Dedifferentiated amniotic fluid mesenchymal stem cell (primary cell): ENCODE measurements around the gene EHMT2.
"Not testable (repeated sequence)": the region's sequence is repeated elsewhere in the genome, so short reads cannot be mapped to it uniquely, and the experiment has no call there.

ENCODE experiments used
- DNase-seq: peaks from one replicate; pipeline ENCODE4 v3.0.0-alpha.2; 2016; ENCODE audit errors: extremely low spot score

The EHMT2 gene

DNA sequence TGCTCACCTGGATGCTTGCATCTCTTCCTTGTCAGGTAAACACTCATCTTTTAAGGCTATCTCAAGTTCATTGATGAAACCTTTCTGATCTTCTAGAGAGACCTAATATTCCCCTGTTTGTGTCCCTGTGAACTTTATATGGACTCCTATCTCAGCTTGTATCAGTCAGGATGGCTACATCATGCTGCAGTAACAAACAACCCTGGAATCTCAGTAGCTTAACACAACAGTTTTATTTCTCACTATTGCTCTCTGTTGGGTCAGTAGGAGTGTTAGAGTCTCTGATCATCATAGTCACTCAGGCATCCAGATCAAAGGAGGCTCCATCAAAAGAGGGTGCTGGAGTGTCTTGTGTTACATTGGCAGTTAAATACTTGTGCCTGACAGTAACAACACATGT lies 17.9 kb upstream of the EHMT2 start:
- no peak for DNase-seq

DNA sequence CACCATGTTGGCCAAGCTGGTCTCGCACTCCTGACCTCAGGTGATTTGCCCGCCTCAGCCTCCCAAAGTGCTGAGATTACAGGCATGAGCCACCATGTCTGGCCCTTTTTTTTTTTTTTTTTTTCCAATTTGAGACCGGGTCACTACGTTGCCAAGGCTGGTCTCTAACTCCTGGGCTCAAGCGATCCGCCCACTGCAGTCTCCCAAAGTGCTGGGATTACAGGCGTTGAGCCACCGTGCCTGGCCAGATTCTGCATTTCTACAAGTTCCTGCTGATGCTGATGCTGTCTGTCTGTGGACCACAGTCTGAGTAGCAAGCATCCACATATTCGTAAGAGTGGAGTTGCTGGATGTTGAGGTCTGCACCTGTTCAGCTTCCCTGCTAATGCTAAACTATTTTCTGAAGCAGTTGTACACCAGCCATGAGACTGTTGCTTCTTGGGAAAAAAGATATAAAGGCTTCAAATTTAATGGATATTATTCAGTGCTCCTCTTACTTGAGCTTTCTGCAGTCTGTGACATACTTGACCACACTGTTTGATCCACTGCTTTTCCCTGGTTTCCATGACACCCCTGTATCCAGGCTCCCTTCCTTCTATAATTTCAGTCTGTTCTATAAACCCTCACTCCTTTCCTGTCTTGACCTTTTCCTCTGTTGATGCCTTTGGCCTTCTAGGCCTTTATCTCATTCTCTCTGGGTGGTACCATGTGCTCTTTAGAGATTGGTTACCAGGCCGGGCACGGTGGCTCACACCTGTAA lies 14.5 kb upstream of the EHMT2 start:
- no peak for DNase-seq

DNA sequence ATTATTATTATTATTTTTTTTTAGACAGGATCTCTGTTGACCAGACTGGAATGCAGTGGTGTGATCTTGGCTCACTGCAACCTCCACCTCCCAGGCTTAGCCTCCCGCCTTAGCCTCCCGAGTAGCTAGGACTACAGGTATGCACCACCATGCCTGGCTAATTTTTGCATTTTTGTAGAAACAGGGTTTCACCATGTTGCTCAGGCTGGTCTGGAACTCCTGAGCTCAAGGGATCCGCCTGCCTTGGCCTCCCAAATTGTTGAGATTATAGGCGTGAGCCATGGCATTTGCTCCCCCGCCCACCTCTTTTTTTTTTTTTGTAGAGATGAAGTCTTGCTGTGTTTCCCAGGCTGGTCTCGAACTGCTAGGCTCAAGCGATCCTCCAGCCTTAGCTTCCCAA lies 11.8 kb upstream of the EHMT2 start:
- DNase-seq, result not testable (repeated sequence)

DNA sequence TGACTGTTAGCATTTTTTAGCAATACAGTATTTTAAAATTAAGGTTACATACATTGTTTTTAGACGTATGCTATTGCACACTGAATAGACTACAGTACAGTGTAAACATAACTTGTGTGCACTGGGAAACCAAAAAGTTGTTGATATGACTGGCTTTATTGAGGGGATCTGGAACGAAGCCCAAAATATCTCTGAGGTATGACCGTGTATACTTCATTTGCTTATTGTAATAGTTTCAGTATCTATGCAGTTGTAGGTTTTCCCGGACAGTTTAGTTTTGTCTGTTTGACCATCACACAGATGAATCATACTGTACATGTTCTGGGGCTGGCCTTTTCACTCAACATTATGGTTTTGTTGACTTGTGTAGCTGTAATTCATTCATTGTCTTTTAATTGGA lies 11.3 kb upstream of the EHMT2 start:
- DNase-seq, result no peak

DNA sequence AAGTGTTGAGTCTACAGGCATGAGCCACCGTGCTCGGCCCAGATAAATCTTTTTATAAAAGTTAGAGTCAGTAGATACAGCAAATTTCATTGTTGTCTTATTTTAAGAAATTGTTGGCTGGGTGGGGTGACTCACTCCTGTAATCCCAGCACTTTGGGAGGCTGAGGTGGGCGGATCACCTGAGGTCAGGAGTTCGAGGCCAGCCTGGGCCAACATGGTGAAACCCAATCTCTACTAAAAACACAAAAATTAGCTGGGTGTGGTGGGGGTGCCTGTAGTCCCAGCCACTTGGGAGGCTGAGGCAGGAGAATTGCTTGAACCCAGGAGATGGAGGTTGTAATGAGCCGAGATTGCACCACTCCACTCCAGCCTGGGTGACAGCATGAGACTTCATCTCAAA lies 10.8 kb upstream of the EHMT2 start:
- DNase-seq, result not testable (repeated sequence)

DNA sequence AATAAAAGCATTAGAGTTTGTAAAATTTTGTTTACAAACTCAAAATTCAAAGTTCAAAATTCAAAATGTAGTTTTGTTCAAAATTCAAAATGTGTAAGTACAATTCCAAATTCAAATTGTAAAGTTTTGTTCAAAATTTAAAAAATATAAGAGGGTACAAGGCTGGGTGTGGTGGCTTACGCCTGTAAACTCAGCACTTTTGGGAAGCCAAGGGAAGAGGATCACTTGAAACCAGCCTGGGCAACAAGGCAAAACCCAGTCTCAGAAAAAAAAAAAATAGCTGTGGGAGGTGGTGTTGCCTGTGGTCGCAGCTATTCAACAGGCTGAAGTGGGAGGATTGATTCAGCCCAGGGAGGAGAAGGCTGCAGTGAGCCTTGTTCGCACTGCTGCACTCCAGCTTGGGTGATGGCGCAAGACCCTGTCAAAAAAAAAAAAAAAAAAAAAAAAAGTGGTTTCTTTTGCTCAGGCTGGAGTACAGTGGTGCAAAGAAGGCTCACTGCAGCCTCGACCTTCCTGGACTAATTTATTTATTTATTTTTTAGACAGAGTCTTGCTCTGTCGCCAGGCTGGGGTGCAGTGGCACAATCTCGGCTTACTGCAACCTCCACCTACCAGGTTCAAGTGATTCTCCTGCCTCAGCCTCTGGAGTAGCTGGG lies 9.8 kb upstream of the EHMT2 start:
- no peak for DNase-seq

DNA sequence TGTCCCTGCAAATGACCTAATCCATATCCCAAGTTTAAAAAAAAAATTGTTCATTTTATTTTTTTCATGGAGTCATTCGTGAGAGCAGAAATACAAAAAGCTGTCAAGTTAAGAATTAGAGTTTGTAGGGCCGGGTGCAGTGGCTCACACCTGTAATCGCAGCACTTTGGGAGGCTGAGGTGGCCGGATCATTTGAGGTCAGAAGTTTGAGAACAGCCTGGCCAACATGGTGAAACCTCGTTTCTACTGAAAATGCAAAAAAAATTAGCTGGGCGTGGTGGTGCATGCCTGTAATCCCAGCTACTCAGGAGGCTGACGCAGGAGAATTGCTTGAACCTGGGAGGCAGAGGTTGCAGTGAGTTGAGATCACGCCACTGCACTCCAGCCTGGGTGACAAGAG lies 9.2 kb upstream of the EHMT2 start:
- DNase-seq, result not testable (repeated sequence)

DNA sequence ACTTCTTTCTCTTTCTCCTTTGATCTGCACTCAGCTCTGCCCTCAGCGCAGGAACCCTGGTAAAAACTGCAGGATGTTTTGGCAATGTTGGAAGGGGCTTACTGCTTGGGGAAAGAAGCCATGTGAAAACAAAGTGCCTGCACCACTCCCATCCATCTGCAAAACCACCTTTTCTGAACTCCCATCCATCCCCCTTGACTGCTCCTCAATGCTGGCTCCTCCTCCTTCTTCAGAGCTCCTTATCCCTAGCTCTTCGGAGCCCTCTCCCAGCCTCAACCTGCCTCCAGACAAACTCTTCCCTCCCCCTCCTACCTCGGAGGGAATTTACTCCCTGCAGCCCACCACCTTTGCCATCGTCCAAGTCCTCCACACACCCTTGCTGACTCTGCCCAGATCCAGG lies 8.6 kb upstream of the EHMT2 start:
- DNase-seq, result no peak

DNA sequence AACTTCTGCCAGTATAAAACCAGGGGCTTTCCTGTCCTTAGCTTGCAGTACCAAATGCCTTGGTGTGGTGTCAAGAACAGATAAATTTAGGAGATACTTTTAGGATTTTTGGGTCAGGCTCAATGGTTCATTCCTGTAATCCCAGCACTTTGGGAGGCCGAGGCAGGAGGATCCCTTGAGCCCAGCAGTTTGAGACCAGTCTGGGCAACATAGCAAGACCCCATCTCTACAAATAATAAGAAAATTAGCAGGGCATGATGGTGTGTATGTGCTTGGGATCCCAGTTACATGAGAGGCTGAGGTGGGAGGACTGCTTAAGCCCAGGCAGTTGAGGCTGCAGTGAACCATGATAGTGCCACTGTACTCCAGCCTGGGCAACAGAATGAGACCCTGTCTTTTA lies 7.5 kb upstream of the EHMT2 start:
- no peak for DNase-seq

DNA sequence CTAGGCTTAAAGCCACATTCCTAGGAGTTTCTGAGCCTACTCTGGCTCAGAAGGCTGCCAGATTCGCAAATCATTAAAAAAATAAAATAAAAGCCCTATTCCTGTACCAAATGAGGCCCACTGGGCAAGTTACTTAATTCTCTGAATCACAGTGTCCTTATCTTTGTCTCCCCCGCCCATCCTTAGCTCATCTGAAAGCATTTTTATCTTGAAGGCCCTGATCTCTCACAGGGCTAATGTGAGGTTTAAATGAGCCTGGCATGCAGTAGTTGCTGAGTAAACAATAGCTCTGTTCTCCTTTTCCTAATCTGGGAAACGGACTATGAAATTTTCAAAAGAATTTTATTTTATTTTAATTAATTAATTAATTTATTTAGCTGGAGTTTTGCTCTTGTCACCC lies 6.5 kb upstream of the EHMT2 start:
- DNase-seq, result no peak

DNA sequence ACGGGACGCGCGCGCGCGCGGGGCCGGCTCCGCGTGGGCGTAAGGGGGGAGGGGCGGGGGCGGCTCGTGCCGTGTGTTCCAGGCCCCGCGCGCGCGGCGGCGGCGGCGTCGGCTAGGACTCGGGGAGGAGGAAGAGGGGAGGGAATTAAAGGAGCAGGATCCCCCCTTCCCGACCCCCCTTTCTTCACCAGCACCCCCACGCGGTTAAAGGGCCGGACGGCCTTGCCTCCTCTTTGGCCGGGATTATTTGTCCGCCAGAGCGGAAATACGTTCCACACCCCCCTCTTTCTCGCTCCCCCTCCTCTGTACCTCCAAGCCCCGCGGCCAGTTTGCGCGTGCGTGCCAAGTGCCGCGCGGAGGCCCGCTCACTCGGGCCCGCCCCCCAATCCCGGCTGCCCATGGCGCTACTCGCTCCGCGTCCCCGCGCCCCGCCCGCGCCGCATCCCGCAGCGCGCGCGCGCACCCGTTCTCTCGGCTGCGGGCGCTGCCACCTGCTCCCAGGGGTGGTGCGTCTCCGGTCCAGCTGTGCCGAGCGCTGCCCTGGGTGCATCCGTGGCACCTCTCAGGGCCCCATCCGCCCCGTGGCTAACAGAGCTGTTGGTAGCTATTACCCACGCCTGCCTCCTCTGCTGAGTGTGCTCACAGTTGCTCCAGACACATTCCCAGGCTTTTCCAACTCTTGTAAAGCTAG lies 4.6 kb upstream of the EHMT2 start, which contains the start of gene ZBTB12:
TSS of gene ZBTB12 (minus strand) at position 134 of the 691 bp plus-strand sequence. CDS start 781 bp downstream, outside the sequence.
- peak; percentile 96 for DNase-seq

DNA sequence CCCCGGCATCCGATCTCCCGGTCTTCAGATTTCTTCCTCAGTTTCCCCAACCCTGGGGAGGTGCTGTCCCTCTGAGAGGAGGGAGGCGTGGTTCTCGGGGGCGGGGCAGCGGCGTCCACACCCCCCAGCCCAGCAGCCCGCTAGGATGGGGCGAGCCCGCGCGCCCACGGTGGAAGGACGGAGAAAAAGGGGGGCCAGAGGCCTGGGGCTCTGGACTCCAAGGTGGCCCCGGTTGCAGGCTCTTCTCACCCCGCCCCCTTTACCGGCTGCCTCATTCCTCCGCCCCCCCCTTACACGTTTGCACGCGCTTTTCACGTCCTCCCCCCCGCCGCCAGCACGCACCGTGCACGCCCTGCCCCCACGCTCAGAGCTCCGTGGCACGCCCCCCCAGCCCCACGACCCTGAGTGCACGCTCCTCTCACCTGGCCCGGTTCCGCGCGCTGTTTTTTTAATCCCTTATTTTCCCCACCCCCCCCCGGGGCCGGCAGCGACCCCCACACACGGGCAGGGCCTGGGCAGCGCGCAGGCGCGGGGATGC lies 4.0 kb upstream of the EHMT2 start:
- no peak for DNase-seq

DNA sequence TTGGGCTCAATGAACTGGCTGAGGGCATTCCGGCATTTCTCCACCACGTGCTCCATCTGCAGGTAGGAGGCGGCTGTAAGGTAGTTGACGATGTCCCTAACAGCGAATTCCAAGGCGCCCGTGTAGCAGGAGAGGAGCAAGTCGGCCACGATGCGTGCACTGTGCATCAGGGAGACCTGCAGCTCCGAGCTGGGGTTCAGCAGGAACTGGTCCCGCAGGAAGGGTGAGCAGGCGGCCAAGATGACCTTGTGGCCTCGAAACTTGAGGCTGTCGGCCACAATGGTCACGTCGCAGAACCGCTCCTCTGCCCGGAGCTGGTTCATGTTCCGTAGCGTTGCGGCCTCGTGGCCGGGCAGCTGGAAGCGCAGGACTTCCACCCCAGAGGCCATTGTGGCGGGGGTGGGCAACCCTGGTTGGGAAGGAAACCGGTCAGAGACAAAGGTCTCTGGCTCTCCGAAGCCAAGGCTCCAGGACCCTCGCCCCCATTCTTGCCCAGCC lies 3.5 kb upstream of the EHMT2 start:
- no peak for DNase-seq

DNA sequence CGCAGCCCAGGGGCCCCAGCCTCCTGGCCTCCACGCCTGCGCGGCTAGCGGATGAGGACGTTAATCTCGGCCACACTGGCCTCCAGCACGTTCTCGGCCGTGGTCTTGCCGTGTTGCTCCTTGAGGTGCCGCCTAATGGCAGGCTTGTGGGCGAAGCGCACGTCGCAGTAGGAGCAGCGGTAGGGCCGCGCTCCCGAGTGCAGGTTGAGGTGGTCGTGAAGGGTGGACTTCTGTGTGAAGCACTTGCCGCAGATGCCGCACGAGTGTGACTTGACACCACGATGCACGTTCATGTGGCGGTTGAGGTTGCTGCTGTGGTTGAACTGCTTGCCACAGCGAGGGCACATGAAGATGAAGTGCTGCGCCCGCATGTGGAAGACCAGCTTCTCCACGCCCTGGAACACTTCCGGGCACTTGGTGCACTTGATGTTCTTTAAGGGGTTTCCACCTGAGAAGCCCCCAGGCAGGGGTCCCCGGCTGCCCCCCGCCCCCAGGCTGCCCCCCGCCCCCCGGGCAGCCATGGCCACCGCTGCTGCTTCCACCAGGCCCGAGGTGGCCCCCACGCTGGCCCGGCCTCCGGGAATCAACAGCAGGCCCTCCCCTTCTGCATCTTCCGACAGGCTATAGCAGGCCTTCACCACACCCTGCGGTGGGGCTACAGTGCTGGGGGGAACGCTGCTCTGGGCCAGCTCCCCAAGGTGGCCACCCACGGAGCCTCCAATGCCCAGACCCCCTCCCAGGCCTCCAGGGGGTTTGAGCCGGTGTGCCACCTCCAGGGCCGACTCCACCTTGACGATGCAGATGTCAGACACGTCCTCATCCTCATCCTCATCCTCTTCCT lies 2.6 kb upstream of the EHMT2 start:
- no peak for DNase-seq

DNA sequence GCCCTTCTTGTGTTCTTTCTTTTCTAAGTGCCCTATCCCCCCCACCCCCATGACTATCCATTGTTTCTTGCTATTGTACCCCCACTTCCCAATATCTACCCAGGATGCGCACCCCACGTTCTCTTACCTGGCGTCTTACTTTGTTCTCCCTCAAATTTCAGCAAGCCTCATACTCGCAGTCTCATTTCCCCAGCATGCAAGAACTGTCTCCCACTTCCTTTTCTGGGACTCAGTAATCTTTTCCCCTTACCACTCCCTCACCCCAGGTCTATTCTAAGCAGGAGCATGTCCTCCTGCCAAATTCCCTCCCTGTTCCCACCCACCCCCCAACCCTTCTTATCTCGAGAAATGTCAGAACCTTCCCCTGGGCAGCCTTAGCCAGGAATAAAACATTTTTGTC lies 1.7 kb upstream of the EHMT2 start:
- no peak for DNase-seq

DNA sequence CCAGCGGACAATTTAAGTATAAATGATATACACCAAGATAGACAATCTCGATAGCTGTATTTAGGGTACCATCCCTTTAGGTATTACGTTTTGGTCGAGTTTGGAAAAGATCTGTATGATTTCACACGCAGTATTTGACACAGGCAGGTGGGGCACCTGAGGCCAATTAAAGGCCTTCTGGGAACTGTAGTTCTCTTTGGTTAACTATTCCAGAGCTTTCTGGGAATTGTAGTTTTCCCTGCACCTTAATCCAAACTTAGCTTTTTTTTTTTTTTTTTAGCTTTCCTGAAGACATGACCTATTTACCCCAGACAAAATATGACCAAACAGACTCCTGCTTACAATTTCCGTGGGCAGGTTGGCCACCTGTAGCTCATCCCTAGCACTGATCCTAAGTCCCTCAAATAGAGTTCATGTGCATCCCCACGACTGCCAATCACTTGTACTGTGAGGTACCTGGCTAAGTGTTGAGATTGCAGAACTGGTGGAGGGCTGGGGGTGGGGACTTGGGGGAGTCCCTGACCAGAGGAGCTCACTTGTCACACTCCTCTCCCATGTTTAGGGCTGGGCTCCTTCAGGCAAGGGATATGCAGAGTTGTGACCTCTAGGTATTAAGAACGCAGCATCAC lies 999 bp upstream of the EHMT2 start:
- DNase-seq, result no peak

DNA sequence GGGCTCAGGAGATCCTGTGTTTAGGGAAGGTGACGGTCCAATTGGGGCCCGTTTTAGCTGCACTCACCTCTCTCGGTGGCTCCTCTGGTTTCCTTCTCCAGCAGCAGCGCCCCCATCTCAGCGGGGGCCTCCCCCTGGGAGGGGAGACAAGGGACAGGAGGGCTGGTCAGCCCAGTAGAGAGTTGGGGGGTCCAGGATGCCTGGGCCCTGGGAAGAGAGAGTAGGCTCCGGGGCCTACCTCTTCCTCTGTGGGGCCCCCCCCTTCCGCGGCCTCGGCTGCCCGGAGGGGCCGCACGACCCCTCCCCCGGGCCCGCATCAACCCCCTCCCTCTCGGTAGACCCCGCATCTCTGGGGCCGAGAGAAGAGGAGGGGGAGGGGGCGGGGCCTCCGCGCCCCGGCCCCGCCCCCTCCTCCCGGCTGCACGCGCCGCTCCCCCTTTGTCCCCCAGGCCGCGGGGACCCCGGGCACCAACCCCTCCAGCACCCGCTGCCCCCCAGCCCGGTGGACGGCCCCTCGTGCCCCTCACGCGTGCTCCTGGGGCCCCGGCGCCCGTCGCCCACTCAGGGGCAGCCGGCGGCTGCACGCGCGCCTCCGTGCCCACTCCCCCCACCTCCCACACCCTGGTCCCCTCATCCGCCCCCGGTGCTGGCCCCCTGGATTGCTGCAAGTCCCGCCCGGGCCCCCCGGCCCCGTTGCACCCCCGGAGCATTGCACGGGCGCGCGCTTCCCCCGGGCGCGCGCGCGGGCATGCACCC lies 464 bp downstream of the EHMT2 start:
- DNase-seq, result no peak

DNA sequence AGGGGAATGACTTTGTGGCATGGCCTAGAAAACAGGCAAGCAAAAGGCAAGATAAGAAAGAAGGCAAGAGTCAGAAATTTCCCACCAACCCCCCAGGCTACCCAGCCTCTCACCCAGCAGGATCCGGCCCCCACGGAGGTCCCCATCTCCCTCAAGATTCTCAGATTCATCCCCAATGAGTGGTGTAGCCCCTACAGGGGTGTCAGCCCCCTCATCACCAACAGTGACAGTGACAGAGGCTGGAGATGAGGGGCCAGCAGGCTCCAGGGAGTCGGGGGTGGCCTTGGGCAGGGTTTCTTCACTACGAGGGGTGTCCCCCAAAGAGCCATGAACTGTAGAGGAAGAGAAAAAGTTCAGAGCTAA lies 1.0 kb downstream of the EHMT2 start:
- DNase-seq, result no peak

DNA sequence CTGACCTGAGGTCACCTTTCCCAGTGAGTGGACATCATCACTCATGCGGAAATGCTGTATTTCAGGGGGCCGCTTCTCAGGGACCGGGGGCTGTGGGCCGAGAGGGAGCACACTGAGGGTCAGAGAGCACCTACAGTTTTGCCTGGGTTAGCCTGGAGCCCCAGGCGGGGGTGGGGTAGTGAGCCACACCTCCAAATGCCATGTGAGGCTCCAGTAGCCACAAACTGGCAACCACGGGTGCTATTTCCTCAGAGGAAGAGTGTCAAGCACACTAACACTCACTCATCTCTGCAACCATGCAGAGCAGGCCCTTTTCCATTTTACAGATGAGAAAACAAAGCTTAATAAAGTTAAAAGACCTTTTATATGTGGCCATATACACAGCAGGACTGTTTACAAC lies 4.7 kb downstream of the EHMT2 start:
- DNase-seq, result no peak

DNA sequence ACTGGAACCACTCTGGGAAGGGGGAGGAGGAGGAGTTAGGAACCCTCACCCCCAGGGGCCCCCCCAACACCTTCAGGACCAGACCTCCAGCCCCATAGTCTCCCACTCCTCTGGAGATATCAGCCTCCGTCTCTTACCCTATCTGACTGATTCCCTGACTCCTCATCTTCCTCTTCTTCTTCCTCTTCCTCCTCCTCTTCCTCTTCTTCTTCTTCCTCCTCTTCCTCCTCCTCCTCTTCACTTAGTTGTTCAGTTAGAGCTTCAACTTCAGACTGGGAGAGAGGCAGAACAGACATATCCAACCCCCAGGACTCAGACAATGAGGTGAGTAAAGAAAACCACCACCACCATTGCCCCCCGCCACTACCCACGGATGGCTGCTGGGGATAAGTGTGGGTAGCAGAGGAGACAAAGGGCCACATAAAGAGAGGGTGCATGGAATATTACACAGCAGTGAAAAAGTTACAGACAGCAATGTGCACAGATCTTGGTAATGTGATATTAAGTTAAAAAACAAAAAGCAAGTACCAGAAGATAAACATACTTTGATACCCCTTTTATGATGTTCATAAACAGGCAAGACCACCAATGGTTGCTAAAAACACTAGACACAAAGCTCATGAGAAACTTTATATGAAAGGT lies 8.0 kb downstream of the EHMT2 start:
- no peak for DNase-seq
